ENCODE results near the gene PTPRT. TPM values are rescaled to one million over a fixed set of nuclear protein-coding genes. Genes with fewer than 3 reads are reported as not detected.

Gene PTPRT
- total RNA-seq, 1 donor from 2014 or later = 23.5 TPM

GRCh38 chr20:42026599-42026998 lies 1163.1 kb downstream of the PTPRT start:
- no peak for TF ChIP-seq CTCF (IDR thresholded peaks at IDR 0.05)
- H3K4me1 ChIP-seq = no peaks in the 10 kb centered on the region
- H3K9me3 ChIP-seq = no peaks in the 10 kb centered on the region
- no peak overlapping the region for H3K27ac ChIP-seq
- H3K36me3 ChIP-seq = no peaks in the 10 kb centered on the region
- intact Hi-C loops (cut with DNase I) = no loop called here
- H3K27me3 ChIP-seq = no peaks in the 10 kb centered on the region
- H3K4me3 ChIP-seq = no peak overlapping the region
- DNase-seq (ENCODE audit: low spot score in 2 of 2) = no peak

- no peak overlapping the region for H3K4me3 ChIP-seq
- no peaks in the 10 kb centered on the region for H3K27me3 ChIP-seq
- no peak for DNase-seq (ENCODE audit: low spot score in 2 of 2)
- TF ChIP-seq CTCF (IDR thresholded peaks at IDR 0.05) = no peak
- no peak overlapping the region for H3K27ac ChIP-seq
- H3K9me3 ChIP-seq = no peaks in the 10 kb centered on the region
- H3K4me1 ChIP-seq = no peaks in the 10 kb centered on the region
- H3K36me3 ChIP-seq = no peaks in the 10 kb centered on the region
- intact Hi-C loops (cut with DNase I) = no loop called here
Observed at GRCh38 chr20:42024653-42025052, 1165.1 kb downstream of the PTPRT start.
